Mesenchymal stem cell (in vitro differentiated cells and primary cell): Measurements from ENCODE around the gene NR4A2.
A peak's percentile ranks its signal among the peaks of the same experiment; 100 is the strongest.

ENCODE experiments used
- DNase-seq: peaks from one replicate; pipeline ENCODE4 v3.0.0-alpha.2; 2013
- H2AFZ ChIP-seq: one replicate; pipeline ENCODE4 v1.6.1; 2013; ENCODE audit warnings: low read depth, mild to moderate bottlenecking, control low read depth, inconsistent platforms, low read length, moderate library complexity
- H2AK5ac ChIP-seq: 2 replicates; pipeline ENCODE4 v1.6.1; 2013; ENCODE audit warnings: low read length, moderate library complexity, mild to moderate bottlenecking, inconsistent platforms; ENCODE audit not compliant: severe bottlenecking
- H2BK120ac ChIP-seq: one replicate; pipeline ENCODE4 v1.6.1; 2013; ENCODE audit warnings: low read depth, mild to moderate bottlenecking, inconsistent platforms, low read length, moderate library complexity
- H2BK12ac ChIP-seq, 2 experiments: one replicate each; pipeline ENCODE4 v1.6.1; 2013; ENCODE audit warnings: inconsistent platforms in 2 of 2, low read length in 2 of 2, mild to moderate bottlenecking in 2 of 2, moderate library complexity in 2 of 2, control low read depth in 1 of 2
- H2BK15ac ChIP-seq: one replicate; pipeline ENCODE4 v1.6.1; 2013; ENCODE audit warnings: mild to moderate bottlenecking, low read depth, inconsistent platforms; ENCODE audit not compliant: poor library complexity, severe bottlenecking
- H2BK5ac ChIP-seq: 2 replicates; pipeline ENCODE4 v1.6.1; 2013; ENCODE audit warnings: low read depth, mild to moderate bottlenecking, low read length, control low read depth, inconsistent platforms; ENCODE audit not compliant: poor library complexity, severe bottlenecking
- H3K14ac ChIP-seq, 2 experiments: one replicate each; pipeline ENCODE4 v1.6.1; 2013; ENCODE audit warnings: inconsistent platforms in 2 of 2, low read length in 2 of 2, control low read depth in 1 of 2, mild to moderate bottlenecking in 1 of 2, moderate library complexity in 1 of 2
- H3K18ac ChIP-seq, 2 experiments: one replicate each; pipeline ENCODE4 v1.6.1; 2013; ENCODE audit warnings: inconsistent platforms in 2 of 2, low read length in 2 of 2, control low read depth in 1 of 2, low read depth in 1 of 2, mild to moderate bottlenecking in 1 of 2
- H3K23ac ChIP-seq, 2 experiments: one replicate each; pipeline ENCODE4 v1.6.1; 2013; ENCODE audit warnings: inconsistent platforms in 2 of 2, low read length in 2 of 2, mild to moderate bottlenecking in 2 of 2, moderate library complexity in 2 of 2, control low read depth in 1 of 2
- H3K27ac ChIP-seq: 2 replicates; pipeline ENCODE4 v1.5.1; 2013; ENCODE audit warnings: mild to moderate bottlenecking, moderate library complexity, low read length, control low read depth, inconsistent platforms; ENCODE audit not compliant: poor library complexity, severe bottlenecking
- H3K27me3 ChIP-seq, 2 experiments: 2 replicates each; pipeline versions ENCODE4 v1.6.1 to v1.7.0; 2013; ENCODE audit warnings: low read length in 2 of 2, mild to moderate bottlenecking in 2 of 2, moderate library complexity in 2 of 2, control low read depth in 1 of 2, inconsistent platforms in 1 of 2; ENCODE audit not compliant: control insufficient read depth in 1 of 2, insufficient read depth in 1 of 2
- H3K36me3 ChIP-seq, 2 experiments: 2 replicates each; pipeline versions ENCODE4 v1.6.1 to v1.7.0; 2013; ENCODE audit warnings: low read length in 2 of 2, control low read depth in 1 of 2, inconsistent platforms in 1 of 2, low read depth in 1 of 2, mild to moderate bottlenecking in 1 of 2; ENCODE audit not compliant: insufficient read depth in 2 of 2, control insufficient read depth in 1 of 2
- H3K4ac ChIP-seq, 2 experiments: one replicate each; pipeline ENCODE4 v1.6.1; 2013; ENCODE audit warnings: inconsistent platforms in 2 of 2, low read length in 2 of 2, mild to moderate bottlenecking in 2 of 2, moderate library complexity in 2 of 2, control low read depth in 1 of 2, low read depth in 1 of 2
- H3K4me1 ChIP-seq: 2 replicates; pipeline ENCODE4 v1.6.1; 2013; ENCODE audit warnings: low read depth, low read length, control low read depth; ENCODE audit not compliant: control insufficient read depth, insufficient read depth
- H3K4me2 ChIP-seq: 2 replicates; pipeline ENCODE4 v1.6.1; 2013; ENCODE audit warnings: low read length, mild to moderate bottlenecking, inconsistent platforms; ENCODE audit not compliant: poor library complexity, severe bottlenecking
- H3K4me3 ChIP-seq, 2 experiments: 2 replicates each; pipeline versions ENCODE4 v1.5.1 to v1.7.0; 2013; ENCODE audit warnings: low read length in 2 of 2, mild to moderate bottlenecking in 2 of 2, control low read depth in 1 of 2, low read depth in 1 of 2; ENCODE audit not compliant: insufficient read depth in 1 of 2
- H3K79me1 ChIP-seq: replicated peaks from 2 replicates; pipeline ENCODE4 v1.6.1; 2013; ENCODE audit warnings: mild to moderate bottlenecking, control low read depth, low read length, inconsistent platforms; ENCODE audit not compliant: poor library complexity, severe bottlenecking
- H3K9ac ChIP-seq: 2 replicates; pipeline ENCODE4 v1.7.0; 2013; ENCODE audit warnings: mild to moderate bottlenecking, low read length, moderate library complexity
- H3K9me3 ChIP-seq: 2 replicates; pipeline ENCODE4 v1.7.0; 2013; ENCODE audit warnings: mild to moderate bottlenecking, low read length; ENCODE audit not compliant: control insufficient read depth
- H4K8ac ChIP-seq: one replicate; pipeline ENCODE4 v1.6.1; 2013; ENCODE audit warnings: inconsistent platforms, mild to moderate bottlenecking, low read length, moderate library complexity
- H4K91ac ChIP-seq: one replicate; pipeline ENCODE4 v1.6.1; 2013; ENCODE audit warnings: mild to moderate bottlenecking, low read length, inconsistent platforms
- WGBS: methylation state at CpG from one replicate; pipeline ENCODE4 v1.1.7; 2013; ENCODE audit warnings: mixed read lengths; 5-methylcytosine and 5-hydroxymethylcytosine counted together

The NR4A2 gene

GRCh38 chr2:156321243-156321904, 11.1 kb downstream of the NR4A2 start:
- Histone ChIP-seq H2BK120ac (no peak overlapping the region), H4K91ac (no peak overlapping the region), H3K14ac (no peak overlapping the region), H3K27ac (no peak overlapping the region), H3K18ac (no peak overlapping the region), H3K4me2 (peak overlapping the region; percentile 69), H2AK5ac (no peak overlapping the region), H2BK12ac (no peak overlapping the region), H3K4me3 (peak overlapping the region; percentile 43 to 78), H3K4ac (no peak overlapping the region), H3K79me1 (no peaks in the 10 kb centered on the region), H3K9ac (peak overlapping the region; percentile 39), H2AFZ (no peak overlapping the region), H4K8ac (no peak overlapping the region), H3K4me1 (peaks cover 20% of the 10 kb centered on the region), H2BK5ac (no peak overlapping the region), H2BK15ac (no peak overlapping the region), H3K36me3 (peaks cover 0 to 6% of the 10 kb centered on the region in 2 experiments), H3K27me3 (peaks cover 27 to 78% of the 10 kb centered on the region in 2 experiments), H3K9me3 (no peaks in the 10 kb centered on the region), H3K23ac (no peak overlapping the region)
- peak; percentile 26 for DNase-seq
- WGBS = 1% methylated on average over 23 of the region's 31 CpGs

- peak overlapping the region; percentile 47 to 78 for H3K4me3 ChIP-seq
- H4K8ac ChIP-seq = no peak overlapping the region
- under 1% methylated on average over 26 of the region's 31 CpGs for WGBS
Measured at GRCh38 chr2:156320486-156321098, 11.9 kb downstream of the NR4A2 start.

GRCh38 chr2:156319811-156320485, 12.6 kb downstream of the NR4A2 start:
- Histone ChIP-seq H2BK15ac (no peak overlapping the region), H4K91ac (no peak overlapping the region), H3K9ac (peak overlapping the region; percentile 39), H2BK5ac (no peak overlapping the region), H3K18ac (no peak overlapping the region), H3K14ac (no peak overlapping the region), H3K9me3 (no peaks in the 10 kb centered on the region), H3K4me2 (peak overlapping the region; percentile 61), H2BK12ac (no peak overlapping the region), H3K36me3 (no peaks in the 10 kb centered on the region), H3K27me3 (peaks cover 27 to 67% of the 10 kb centered on the region in 2 experiments), H2BK120ac (no peak overlapping the region), H2AK5ac (no peak overlapping the region), H3K23ac (no peak overlapping the region), H3K4me1 (peaks cover 20% of the 10 kb centered on the region), H4K8ac (peak overlapping the region; percentile 2), H3K4ac (no peak overlapping the region), H3K4me3 (peak overlapping the region; percentile 47 to 78), H3K27ac (no peak overlapping the region), H2AFZ (no peak overlapping the region), H3K79me1 (no peaks in the 10 kb centered on the region)
- DNase-seq = peak; percentile 50
- 7% methylated on average over 47 of the region's 47 CpGs for WGBS

More at GRCh38 chr2:156320486-156321098, 11.9 kb downstream of the NR4A2 start:
- Histone ChIP-seq H2BK15ac (no peak overlapping the region), H3K79me1 (no peaks in the 10 kb centered on the region), H3K14ac (no peak overlapping the region), H3K23ac (no peak overlapping the region), H3K27me3 (peaks cover 27 to 71% of the 10 kb centered on the region in 2 experiments), H3K4ac (no peak overlapping the region), H2AK5ac (no peak overlapping the region), H3K9ac (peak overlapping the region; percentile 39), H2BK120ac (no peak overlapping the region), H3K4me2 (peak overlapping the region; percentile 61), H2BK12ac (no peak overlapping the region), H3K27ac (no peak overlapping the region), H3K18ac (no peak overlapping the region), H3K36me3 (peaks cover 0 to 2% of the 10 kb centered on the region in 2 experiments), H4K91ac (no peak overlapping the region), H3K9me3 (no peaks in the 10 kb centered on the region), H3K4me1 (peaks cover 20% of the 10 kb centered on the region), H2BK5ac (no peak overlapping the region), H2AFZ (no peak overlapping the region)
- DNase-seq = no peak

GRCh38 chr2:156317631-156318030, 14.9 kb downstream of the NR4A2 start:
- Histone ChIP-seq H3K27ac (no peak overlapping the region), H3K4ac (no peak overlapping the region), H3K14ac (no peak overlapping the region), H3K27me3 (peaks cover 18 to 56% of the 10 kb centered on the region in 2 experiments), H3K36me3 (no peaks in the 10 kb centered on the region), H3K18ac (no peak overlapping the region), H3K23ac (no peak overlapping the region), H3K79me1 (no peaks in the 10 kb centered on the region), H3K4me3 (no peak overlapping the region), H3K4me1 (peaks cover 17% of the 10 kb centered on the region), H3K4me2 (no peak overlapping the region), H2AK5ac (no peak overlapping the region), H2BK15ac (no peak overlapping the region), H3K9ac (no peak overlapping the region), H2BK12ac (no peak overlapping the region), H3K9me3 (no peaks in the 10 kb centered on the region), H2BK120ac (no peak overlapping the region), H4K91ac (no peak overlapping the region), H2AFZ (no peak overlapping the region), H4K8ac (no peak overlapping the region), H2BK5ac (no peak overlapping the region)
- no peak for DNase-seq
- WGBS = 86% methylated on average over 2 of the region's 3 CpGs
